HG03159 (cell line): Measurements from ENCODE around the gene MAPT.
"Not testable (repeated sequence)": the region's sequence is repeated elsewhere in the genome, so short reads cannot be mapped to it uniquely, and the experiment has no call there.

Experiments
- ATAC-seq: cut with Tn5 transposase; IDR thresholded peaks from one replicate; pipeline ENCODE4 v1.9.1; 2021; ENCODE audit warnings: mild to moderate bottlenecking, moderate library complexity; ENCODE audit not compliant: unreplicated experiment

Gene MAPT

DNA sequence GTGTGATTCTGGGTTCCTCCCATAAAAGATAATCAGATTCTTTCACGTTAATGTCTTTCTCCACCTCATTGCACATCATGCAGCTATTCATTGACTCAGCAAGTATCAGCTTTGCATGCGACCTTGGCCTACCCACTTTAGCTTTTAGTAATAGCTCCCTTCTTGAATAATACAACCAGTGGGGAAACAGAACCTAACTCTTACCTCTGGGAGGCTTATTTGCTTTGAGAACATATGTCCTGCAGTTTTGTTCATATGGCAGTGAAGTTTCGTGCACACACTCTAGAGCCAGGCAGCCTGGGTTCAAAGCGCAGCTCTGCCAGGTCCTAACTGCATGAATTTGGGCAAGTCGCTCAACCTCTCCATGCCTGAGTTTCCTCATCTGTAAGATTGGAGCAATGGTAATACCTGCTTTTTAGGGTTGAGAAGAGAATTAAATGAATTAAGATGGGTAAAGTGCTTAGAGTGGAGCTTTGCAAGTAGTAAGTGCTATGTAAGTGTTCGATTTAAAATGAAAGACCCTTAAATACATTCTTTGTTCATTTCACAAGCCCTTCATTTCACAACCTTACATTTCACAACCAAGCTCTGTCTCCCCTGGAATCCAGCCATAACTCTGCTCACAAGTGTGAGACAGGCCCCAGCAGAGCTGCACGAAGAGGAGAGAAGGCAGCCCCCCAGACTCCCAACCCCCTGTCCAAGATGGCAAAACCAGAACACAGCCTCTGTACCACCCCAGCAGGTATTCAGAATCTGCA is 29.3 kb downstream of the MAPT start:
- ATAC-seq: no peak

DNA sequence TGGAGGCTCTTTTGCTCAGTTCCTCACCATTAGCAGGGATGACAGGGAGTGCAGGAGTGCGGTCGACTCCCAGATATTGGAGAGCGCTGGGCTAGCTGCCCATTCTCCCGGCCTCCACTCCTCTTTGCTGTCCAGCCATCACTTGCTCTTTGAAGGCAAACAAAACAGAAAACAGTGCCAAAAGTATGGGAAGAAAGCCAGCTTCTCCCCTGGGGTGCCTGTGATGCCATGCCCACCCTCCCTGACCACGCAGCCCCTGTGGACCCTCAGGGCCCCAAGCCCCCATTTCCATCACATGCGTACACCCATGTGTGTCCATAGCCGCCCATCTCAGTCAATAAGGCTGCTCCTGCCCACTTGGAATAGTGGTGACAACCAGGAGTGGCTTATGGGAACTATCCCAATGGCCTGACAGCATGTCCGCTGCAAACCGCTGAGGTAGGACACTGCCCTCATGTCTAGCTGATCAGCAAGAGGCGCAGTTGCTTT is 30.0 kb downstream of the MAPT start:
- ATAC-seq: no peak

GRCh38 chr17:45925311-45925710 is 31.0 kb downstream of the MAPT start:
- no peak for ATAC-seq

DNA sequence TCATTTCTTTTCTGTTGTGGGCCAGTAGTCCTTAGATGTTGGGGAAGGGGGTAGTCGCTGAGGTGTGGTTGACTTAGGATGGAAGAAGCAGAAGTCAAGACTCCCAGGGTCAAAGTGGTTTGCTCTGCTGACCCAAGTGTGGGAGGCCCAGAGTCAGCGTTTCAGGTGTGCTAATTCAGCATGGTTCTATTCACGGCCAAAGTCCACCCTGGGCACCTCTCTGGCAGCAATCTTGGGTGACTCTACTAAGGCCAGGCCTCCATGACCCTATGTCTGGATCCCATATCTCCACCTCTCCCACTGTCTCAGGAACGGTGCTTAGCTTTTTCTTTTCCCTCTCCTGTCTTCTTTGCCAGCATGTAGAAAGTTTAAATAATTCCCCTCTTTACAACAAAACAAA is 32.9 kb downstream of the MAPT start:
- no peak for ATAC-seq

DNA sequence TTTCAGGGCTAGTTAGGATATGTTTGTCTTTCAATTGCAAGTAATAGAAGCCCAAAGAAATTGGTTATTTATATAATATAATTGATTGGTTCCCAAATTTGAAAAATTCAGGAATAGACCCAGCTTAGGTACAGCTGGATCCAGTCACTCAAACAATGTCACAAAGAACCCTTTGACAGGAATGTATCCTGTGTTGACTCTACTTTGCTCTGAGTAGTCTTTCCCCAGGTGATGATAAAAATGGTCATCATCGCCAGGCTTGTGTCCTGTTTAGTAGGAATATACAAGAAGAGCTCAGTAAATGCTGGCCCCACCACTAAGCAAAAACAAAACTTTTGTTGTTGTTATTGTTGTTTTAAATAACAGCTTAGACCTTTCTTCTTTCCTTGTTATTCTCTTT is 35.0 kb downstream of the MAPT start:
- ATAC-seq: no peak

GRCh38 chr17:45930420-45930951 is 36.1 kb downstream of the MAPT start:
- no peak for ATAC-seq

- ATAC-seq: no peak
Measured at GRCh38 chr17:45931677-45932076, 37.3 kb downstream of the MAPT start.

- ATAC-seq: no peak
Measured at GRCh38 chr17:45934044-45934979, 40.0 kb downstream of the MAPT start.

- no peak for ATAC-seq
Measured at GRCh38 chr17:45935197-45935709, 40.9 kb downstream of the MAPT start.

DNA sequence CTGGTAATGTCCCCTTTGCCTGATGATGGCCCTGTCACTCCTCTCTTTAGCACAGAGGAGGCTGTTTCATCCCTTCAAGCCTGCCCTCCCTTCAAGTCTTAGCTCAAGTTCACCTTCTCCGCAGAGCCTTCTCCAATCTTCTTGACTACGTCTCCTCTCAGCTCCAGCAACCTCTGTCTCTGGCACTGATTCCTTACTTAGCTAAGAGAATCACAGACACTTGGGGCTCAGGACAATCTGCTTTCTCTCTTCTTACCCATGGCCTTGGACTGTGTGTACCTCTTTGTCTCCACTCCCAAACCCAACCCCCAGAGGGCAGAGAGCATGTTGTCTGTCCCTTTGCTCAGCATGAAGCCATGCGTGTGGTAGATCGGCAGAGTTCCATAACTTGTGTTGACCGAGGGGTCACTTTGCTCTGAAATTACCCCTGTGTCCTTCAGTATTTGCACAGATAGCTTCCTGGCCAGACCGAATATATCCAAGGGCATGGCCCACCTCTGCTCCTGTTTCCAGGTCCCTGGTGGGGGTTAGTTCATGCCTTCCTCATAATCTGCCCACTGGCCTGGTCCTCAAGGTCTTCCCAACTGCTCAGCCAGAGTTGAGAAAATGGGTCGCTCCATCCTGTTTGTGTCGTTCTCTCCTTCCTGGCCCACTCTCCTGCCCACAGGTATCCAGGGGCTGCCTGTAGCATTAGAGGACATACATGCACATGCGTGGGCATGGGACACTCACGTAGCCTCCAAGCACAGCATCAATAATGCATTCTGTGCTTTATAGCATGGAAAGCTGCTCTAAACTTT is 41.6 kb downstream of the MAPT start:
- ATAC-seq: no peak

DNA sequence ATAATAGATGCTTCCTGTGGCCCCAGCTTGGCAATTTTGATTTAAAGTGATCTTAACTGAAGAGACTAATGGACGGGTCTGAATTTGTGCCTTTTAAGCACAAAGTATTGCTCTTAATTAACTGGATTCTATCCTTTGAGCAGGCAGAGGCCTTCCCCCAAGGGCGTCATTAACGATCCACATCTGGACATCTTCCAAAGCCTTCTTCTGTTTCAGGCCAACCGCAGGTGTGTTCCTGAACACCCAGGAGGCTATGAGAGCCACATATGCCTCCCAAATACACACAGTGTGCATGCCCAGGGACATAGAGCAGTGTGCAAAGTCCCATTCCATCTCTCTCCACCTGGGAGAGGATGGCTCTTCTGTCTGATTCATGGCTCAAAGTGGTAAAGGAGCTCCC is 42.3 kb downstream of the MAPT start:
- ATAC-seq: no peak

DNA sequence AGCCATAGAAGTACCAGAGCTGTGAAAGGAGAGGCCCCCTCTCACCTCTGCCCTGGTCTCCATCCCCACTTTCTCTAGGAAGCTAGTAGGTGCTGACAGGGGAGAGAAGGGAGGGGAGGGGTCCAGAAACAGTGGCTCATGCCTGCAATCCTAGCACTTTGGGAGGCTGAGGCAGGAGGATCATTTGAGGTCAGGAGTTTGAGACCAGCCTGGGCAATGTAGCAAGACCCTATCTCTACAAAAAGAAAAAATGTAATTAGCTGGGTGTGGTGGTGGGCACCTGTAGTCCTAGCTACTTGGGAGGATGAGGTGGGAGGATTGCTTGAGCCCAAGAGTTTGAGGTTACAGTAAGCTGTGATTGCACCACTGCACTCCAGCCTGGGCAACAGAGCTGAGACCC is 42.8 kb downstream of the MAPT start:
- not testable (repeated sequence) for ATAC-seq

DNA sequence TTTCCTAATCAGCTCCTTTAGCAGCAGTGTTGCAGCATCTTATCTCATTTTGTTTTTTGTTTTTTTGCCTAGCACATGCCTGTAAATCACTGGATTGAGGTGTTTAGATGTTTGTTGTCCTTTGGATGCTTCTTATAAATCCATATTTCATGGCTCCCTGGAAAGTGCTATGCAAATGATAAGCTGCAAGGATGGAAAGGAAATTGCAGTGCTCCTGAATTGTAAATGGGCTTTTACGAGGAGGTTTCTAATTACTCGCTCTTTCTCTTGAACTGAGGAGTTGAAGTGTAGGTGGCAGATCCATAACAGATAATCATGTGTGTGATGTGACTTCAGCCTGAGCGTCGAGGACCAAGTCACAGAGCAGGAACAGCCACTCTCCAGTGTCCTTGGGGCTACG is 45.0 kb downstream of the MAPT start:
- ATAC-seq: no peak

DNA sequence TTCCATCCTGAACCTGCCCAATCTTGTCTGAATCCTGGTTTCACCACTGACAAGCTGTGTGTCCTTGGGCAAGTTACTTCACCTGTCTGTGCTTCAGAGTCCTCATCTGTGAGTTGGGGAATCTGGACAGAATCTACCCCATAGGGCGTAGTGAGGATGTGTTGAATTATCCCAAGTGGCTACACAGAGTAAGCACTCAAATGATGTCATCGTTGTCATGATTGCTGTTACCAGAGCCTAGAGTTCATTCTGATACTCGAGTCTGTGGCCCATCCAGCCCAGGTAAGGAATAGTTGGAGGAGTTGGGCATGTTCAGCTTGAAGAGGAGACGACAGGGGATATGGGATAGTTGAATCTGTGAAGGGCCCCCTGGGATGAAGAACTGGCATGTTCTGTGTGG is 45.9 kb downstream of the MAPT start:
- ATAC-seq: no peak

DNA sequence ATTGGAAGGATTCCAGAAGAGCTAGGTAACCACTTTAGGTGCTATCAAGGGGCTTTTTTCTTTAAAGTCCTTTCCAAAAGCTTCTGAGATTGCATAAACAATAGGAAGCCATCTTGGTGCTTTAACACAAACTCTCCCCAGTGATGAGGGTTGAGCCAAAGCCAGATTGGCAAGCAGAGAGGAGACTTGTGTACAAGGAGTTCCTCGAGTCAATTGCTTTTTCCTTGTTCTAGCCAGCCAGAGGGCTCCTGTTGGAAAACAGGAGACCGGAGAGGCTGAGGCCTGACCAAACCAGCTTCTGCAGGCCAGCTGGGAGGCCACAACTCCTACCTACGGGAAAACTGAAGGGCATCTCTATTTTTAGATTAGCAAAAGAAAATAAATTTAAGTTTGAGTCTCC is 46.5 kb downstream of the MAPT start:
- no peak for ATAC-seq

- ATAC-seq: no peak
Measured at GRCh38 chr17:45941395-45941794, 47.0 kb downstream of the MAPT start.

DNA sequence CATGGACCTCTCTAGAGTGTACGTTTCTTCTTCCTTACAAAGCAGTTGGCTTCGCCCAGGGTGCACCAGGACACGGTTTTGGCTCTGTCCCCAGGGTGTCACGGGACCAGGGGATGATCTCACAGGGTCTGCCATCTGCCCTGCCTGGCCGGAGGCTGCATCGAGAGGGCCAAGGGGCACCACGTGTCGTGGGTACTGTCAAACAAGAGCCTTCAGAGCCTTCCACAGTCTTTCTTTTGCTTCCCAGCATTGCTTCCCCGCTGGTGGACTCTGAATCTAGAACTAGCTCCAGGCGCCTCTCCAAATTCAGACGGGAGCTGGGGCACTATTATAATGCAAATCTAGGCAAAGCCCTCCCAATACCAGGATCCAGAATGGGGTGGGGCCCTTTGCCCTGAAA is 47.9 kb downstream of the MAPT start:
- ATAC-seq: no peak

- ATAC-seq: no peak
Measured at GRCh38 chr17:45946841-45947256, 52.5 kb downstream of the MAPT start.

DNA sequence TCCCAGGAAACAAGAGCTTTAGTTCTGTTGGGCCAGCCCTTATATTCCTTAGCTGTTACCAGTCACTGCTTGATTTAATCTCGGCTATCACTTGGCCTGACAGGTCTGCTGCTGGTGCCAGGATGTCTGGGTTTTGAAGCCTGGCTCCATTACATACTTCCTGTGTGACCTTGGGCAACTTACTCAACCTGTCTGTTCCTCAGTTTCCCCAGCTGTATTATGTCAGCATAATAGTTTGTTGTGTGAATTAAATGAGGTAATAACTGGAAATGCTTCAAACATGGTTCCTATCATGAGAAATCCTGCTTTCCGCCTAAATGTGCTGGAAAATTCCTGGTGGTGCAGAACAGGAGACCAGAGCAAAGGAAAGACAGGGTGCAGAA is 54.1 kb downstream of the MAPT start:
- no peak for ATAC-seq

GRCh38 chr17:45948881-45949624 is 54.7 kb downstream of the MAPT start:
- ATAC-seq: no peak
